Natural killer cell (primary cell): ENCODE data around the gene CTDSP2. TPM values are rescaled to one million over a fixed set of nuclear protein-coding genes. Genes with fewer than 3 reads are reported as not detected.

ENCODE experiments used
- ATAC-seq, 3 donors: fragments of 150-1000 bp in 2 of 3; fragments of 200-7000 bp in 1 of 3; cut with Tn5 transposase; 1 replicate in 1 of 3; 2 replicates in 2 of 3; pipeline ENCODE4 v1.10.0; 2021; ENCODE audit warnings: mild to moderate bottlenecking in 2 of 3, moderate library complexity in 2 of 3
- DNase-seq, 2 donors: peaks; one replicate each; pipeline versions ENCODE4 v3.0.0 to v3.0.0-alpha.2; 2013 to 2021; ENCODE audit warnings: mixed read lengths in 1 of 2
- H3K27ac ChIP-seq: one replicate; pipeline ENCODE4 v1.5.1; 2013; ENCODE audit warnings: mild to moderate bottlenecking, low read length
- H3K27me3 ChIP-seq: one replicate; pipeline ENCODE4 v1.6.1; 2013; ENCODE audit warnings: low read length; ENCODE audit not compliant: control insufficient read depth, insufficient read depth
- H3K36me3 ChIP-seq: one replicate; pipeline ENCODE4 v1.6.1; 2013; ENCODE audit warnings: low read length; ENCODE audit not compliant: control insufficient read depth, insufficient read depth
- H3K4me1 ChIP-seq: one replicate; pipeline ENCODE4 v1.6.1; 2013; ENCODE audit warnings: low read length; ENCODE audit not compliant: control insufficient read depth, insufficient read depth
- H3K4me3 ChIP-seq: one replicate; pipeline ENCODE4 v1.5.1; 2013; ENCODE audit warnings: low read length
- H3K9me3 ChIP-seq: one replicate; pipeline ENCODE4 v1.6.1; 2013; ENCODE audit warnings: low read length; ENCODE audit not compliant: control insufficient read depth, insufficient read depth
- H3K27ac Mint-ChIP-seq, 2 donors: one replicate each; pipeline ENCODE4 v1.8.0; 2022; ENCODE audit warnings: mild to moderate bottlenecking in 2 of 2, mixed read lengths in 2 of 2, moderate library complexity in 1 of 2
- H3K27me3 Mint-ChIP-seq, 2 donors: one replicate each; pipeline ENCODE4 v1.8.0; 2022; ENCODE audit warnings: low read depth in 2 of 2, mixed read lengths in 2 of 2
- H3K36me3 Mint-ChIP-seq: one replicate; pipeline ENCODE4 v1.8.0; 2022; ENCODE audit warnings: mixed read lengths
- H3K4me1 Mint-ChIP-seq, 2 donors: one replicate each; pipeline ENCODE4 v1.8.0; 2022; ENCODE audit warnings: mixed read lengths in 2 of 2
- H3K4me3 Mint-ChIP-seq: one replicate; pipeline ENCODE4 v1.8.0; 2022; ENCODE audit warnings: mild to moderate bottlenecking, moderate library complexity, mixed read lengths
- H3K9me3 Mint-ChIP-seq, 2 donors: one replicate each; pipeline ENCODE4 v1.8.0; 2022; ENCODE audit warnings: mixed read lengths in 2 of 2
- WGBS: methylation state at CpG from one replicate; pipeline ENCODE4 v1.1.7; 2013; ENCODE audit warnings: missing lambda C conversion rate; ENCODE audit not compliant: insufficient coverage; 5-methylcytosine and 5-hydroxymethylcytosine counted together
- intact Hi-C: fragments of 100-400 bp; cut with micrococcal nuclease; formaldehyde crosslinking; loops from one replicate; pipeline ENCODE4 v1.14.2; 2022
- total RNA-seq, 4 donors: library from RNA; stranded (reverse); fragments of 120-200 nt in 1 of 4; gene quantifications; one replicate each; pipeline versions ENCODE4 v1.2.3 to v1.2.4, GENCODE V29; 2013 to 2022
- TF ChIP-seq, protein P1 (sequence below): fragments of 200-600 bp; IDR thresholded peaks from one replicate; pipeline ENCODE4 v1.8.0; 2022; ENCODE audit warnings: antibody characterized with exemption

The CTDSP2 gene
- total RNA-seq, 3 donors from 2014 or later (not counting 1 experiment from before 2014, with no cell fraction given): 93.8 to 135 (median 123) TPM

DNA sequence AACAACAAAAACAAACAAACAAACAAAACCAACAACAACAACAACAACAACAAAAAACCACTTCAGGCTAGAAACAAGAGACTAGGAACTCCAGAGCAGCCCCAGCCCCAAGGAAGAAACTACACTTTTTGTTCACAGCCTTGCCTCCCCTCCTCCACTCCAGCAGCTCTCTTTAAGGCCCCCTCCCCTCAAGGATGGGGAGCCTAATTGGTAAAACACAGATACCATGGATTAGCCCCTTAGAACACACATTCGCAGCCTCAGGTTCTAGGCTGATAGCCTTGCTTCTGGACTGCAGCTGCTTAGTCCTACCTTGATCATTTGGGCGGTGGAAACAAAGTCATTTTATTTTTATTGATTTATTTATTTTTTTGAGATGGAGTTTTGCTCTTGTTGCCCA, 16.1 kb downstream of the CTDSP2 start:
- peak overlapping the region in 1 of 2 donors; percentile 95 for H3K27ac Mint-ChIP-seq
- DNase-seq (no peak), ATAC-seq (no peak)
- Histone ChIP-seq H3K27ac (no peak overlapping the region), H3K27me3 (no peaks in the 10 kb centered on the region), H3K4me3 (no peak overlapping the region), H3K9me3 (no peaks in the 10 kb centered on the region), H3K36me3 (peaks cover 41% of the 10 kb centered on the region), H3K4me1 (peaks cover 50% of the 10 kb centered on the region)
- no peaks in the 10 kb centered on the region for H3K9me3 Mint-ChIP-seq
- H3K36me3 Mint-ChIP-seq: peaks cover 2% of the 10 kb centered on the region
- intact Hi-C loops: no loop called here
- peaks cover 35 to 57% of the 10 kb centered on the region in 2 donors for H3K4me1 Mint-ChIP-seq
- WGBS: 100% methylated on average over 2 of the region's 2 CpGs
- no peak overlapping the region for H3K4me3 Mint-ChIP-seq
- TF ChIP-seq, protein P1, sequence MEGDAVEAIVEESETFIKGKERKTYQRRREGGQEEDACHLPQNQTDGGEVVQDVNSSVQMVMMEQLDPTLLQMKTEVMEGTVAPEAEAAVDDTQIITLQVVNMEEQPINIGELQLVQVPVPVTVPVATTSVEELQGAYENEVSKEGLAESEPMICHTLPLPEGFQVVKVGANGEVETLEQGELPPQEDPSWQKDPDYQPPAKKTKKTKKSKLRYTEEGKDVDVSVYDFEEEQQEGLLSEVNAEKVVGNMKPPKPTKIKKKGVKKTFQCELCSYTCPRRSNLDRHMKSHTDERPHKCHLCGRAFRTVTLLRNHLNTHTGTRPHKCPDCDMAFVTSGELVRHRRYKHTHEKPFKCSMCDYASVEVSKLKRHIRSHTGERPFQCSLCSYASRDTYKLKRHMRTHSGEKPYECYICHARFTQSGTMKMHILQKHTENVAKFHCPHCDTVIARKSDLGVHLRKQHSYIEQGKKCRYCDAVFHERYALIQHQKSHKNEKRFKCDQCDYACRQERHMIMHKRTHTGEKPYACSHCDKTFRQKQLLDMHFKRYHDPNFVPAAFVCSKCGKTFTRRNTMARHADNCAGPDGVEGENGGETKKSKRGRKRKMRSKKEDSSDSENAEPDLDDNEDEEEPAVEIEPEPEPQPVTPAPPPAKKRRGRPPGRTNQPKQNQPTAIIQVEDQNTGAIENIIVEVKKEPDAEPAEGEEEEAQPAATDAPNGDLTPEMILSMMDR: no peak
- H3K27me3 Mint-ChIP-seq: no peaks in the 10 kb centered on the region

DNA sequence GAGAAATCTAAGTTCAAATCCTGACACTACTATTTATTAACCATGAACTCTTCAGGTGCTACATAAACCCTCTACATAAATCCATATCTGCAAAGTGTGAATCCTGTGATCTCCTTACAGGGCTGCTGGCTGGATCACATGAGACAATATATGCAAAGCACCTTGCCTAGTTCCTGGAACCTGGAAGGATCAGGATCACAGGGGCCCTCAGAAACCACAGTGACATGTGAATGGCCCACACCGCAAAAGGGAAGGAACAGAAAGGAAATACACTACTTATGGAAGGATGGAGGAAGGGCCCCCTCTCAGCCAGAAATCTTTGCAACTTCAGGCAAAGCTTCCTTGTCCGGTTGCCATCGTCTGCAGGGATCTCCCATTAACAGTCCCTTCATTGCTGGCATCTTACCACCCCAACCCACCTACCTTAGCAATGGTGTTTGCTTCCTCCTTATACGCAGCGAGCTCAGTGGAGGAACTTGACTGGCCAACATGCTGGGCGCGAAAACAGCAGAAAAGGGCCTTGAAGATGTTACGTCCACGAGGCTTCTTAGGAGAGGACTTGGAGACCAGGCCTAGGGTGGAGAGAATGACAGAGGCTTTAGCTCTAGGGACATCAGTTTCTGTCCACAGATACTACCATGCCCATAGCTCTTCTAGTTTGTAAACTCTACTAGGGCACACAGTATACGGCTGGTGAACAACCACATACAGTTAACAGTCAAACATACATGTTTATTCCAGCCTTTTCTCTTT, 17.3 kb downstream of the CTDSP2 start:
- Histone ChIP-seq H3K27me3 (no peaks in the 10 kb centered on the region), H3K4me1 (peaks cover 38% of the 10 kb centered on the region), H3K36me3 (peaks cover 53% of the 10 kb centered on the region), H3K27ac (no peak overlapping the region), H3K4me3 (no peak overlapping the region), H3K9me3 (no peaks in the 10 kb centered on the region)
- Mint-ChIP-seq H3K36me3 (peaks cover 5% of the 10 kb centered on the region), H3K4me3 (no peak overlapping the region), H3K9me3 (no peaks in the 10 kb centered on the region), H3K27ac (no peak overlapping the region), H3K27me3 (no peaks in the 10 kb centered on the region), H3K4me1 (peaks cover 34 to 53% of the 10 kb centered on the region in 2 donors)
- intact Hi-C loops: no loop called here
- WGBS: 80% methylated on average over 10 of the region's 10 CpGs
- TF ChIP-seq, protein P1: no peak
- DNase-seq: no peak
- ATAC-seq: no peak

DNA sequence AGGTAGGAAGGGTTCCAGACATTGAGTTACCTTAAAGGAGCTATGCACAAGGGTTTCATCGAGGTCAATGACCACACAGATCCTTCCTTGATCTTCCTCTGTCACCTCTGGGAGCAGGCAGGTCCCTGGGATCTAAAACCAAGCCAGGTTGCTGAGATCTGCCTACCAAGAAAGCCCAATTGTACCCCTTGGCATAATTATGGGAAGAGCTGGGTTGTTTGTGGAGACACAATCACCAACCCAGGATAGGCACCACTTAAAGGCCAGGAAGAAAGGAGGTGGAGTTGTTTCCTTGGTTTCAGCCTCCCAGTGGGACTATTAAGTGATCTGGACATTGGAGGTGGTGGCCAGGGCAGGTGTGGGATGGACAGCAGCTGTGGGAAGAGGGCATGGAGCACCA, 19.6 kb downstream of the CTDSP2 start:
- DNase-seq (no peak), ATAC-seq (no peak)
- Histone ChIP-seq H3K27ac (no peak overlapping the region), H3K36me3 (peaks cover 75% of the 10 kb centered on the region), H3K4me1 (peaks cover 16% of the 10 kb centered on the region), H3K4me3 (no peak overlapping the region), H3K9me3 (no peaks in the 10 kb centered on the region), H3K27me3 (no peaks in the 10 kb centered on the region)
- H3K4me3 Mint-ChIP-seq: no peak overlapping the region
- TF ChIP-seq, protein P1: no peak
- intact Hi-C loops: no loop called here
- peaks cover 18 to 32% of the 10 kb centered on the region in 2 donors for H3K4me1 Mint-ChIP-seq
- no peak overlapping the region for H3K27ac Mint-ChIP-seq
- WGBS: 75% methylated on average over 1 of the region's 1 CpG
- peaks cover 5% of the 10 kb centered on the region for H3K36me3 Mint-ChIP-seq
- no peaks in the 10 kb centered on the region for H3K9me3 Mint-ChIP-seq
- H3K27me3 Mint-ChIP-seq: no peaks in the 10 kb centered on the region

DNA sequence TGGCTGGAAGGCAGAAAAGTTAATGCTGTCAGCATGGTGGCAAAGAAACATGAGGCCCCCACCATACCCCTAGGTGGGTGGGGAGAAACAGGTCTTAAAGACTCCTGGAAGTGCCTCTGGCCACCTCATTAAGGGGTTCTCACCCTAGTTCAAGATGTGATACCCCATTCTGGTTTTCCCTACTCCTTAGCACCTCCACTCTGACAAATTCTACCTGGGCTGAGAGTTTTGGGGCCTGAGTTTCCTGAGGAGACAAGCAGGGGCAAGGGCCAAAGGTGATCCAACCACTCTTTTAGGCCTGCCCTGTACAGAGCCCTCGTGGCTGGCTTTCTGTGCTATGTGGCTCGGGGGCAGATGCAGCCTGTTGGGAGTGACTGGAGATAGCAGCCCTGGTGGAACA, 20.1 kb downstream of the CTDSP2 start:
- H3K36me3 Mint-ChIP-seq: peaks cover 5% of the 10 kb centered on the region
- H3K27ac ChIP-seq: no peak overlapping the region
- no peak overlapping the region for H3K4me3 Mint-ChIP-seq
- peaks cover 12 to 26% of the 10 kb centered on the region in 2 donors for H3K4me1 Mint-ChIP-seq
- H3K4me1 ChIP-seq: peaks cover 10% of the 10 kb centered on the region
- no peak overlapping the region for H3K27ac Mint-ChIP-seq
- H3K36me3 ChIP-seq: peaks cover 80% of the 10 kb centered on the region
- no peak overlapping the region for H3K4me3 ChIP-seq
- intact Hi-C loops: no loop called here
- WGBS: 100% methylated on average over 2 of the region's 2 CpGs
- ATAC-seq (no peak), DNase-seq (no peak)
- no peaks in the 10 kb centered on the region for H3K27me3 Mint-ChIP-seq
- TF ChIP-seq, protein P1: no peak
- no peaks in the 10 kb centered on the region for H3K9me3 Mint-ChIP-seq
- no peaks in the 10 kb centered on the region for H3K9me3 ChIP-seq
- H3K27me3 ChIP-seq: no peaks in the 10 kb centered on the region
